Endothelial cell of umbilical vein (primary cell): ENCODE data around the gene TMTC1. TPM values are rescaled to one million over a fixed set of nuclear protein-coding genes. Genes with fewer than 3 reads are reported as not detected.
A peak's percentile ranks its signal among the peaks of the same experiment; 100 is the strongest.
"Not testable (repeated sequence)": the region's sequence is repeated elsewhere in the genome, so short reads cannot be mapped to it uniquely, and the experiment has no call there.

Experiments used
- BruUV-seq: library from RNA; stranded (reverse); fragments of 400-500 nt; replicated peaks from 2 replicates; lab custom pipeline; 2021; lab: Mats Ljungman, UMichigan
- CTCF ChIA-PET: fragments of 300-600, 350-600 bp; sonication (Branson Sonifier 250); formaldehyde crosslinking; loops from one replicate; lab custom pipeline; 2021; ENCODE audit warnings: antibody characterized with exemption, inconsistent platforms; lab: Charles Lee
- POLR2A ChIA-PET: fragments of 300-600, 350-600 bp; sonication (Branson Sonifier 250); formaldehyde crosslinking; loops from one replicate; lab custom pipeline; 2021; ENCODE audit warnings: antibody characterized with exemption, inconsistent platforms; lab: Charles Lee
- DNase-seq: peaks from one replicate; pipeline ENCODE4 v3.0.0-alpha.2; 2011; ENCODE audit warnings: low read depth, low spot score
- FAIRE-seq: peaks from 2 replicates; lab custom pipeline; 2011; peaks lifted over from hg19 to GRCh38; lab: Jason Lieb, UNC
- H2AFZ ChIP-seq: 2 replicates; pipeline ENCODE4 v1.6.0; 2012; ENCODE audit warnings: low read depth, low read length, control low read depth, inconsistent platforms
- H3K27ac ChIP-seq: 2 replicates; pipeline ENCODE4 v1.5.1; 2011; ENCODE audit warnings: low read depth, mild to moderate bottlenecking, control low read depth, low read length, moderate library complexity; ENCODE audit not compliant: insufficient read depth
- H3K27me3 ChIP-seq, 2 experiments: 2 replicates each; pipeline versions ENCODE4 v1.6.0 to v1.6.1; 2011; ENCODE audit warnings: low read length in 2 of 2, mixed read lengths in 1 of 2; ENCODE audit not compliant: control insufficient read depth in 2 of 2, insufficient read depth in 2 of 2
- H3K36me3 ChIP-seq, 2 experiments: 2 replicates in 1 of 2; 3 replicates in 1 of 2; pipeline ENCODE4 v1.5.1; 2011; ENCODE audit warnings: low read length in 2 of 2, mild to moderate bottlenecking in 1 of 2, moderate library complexity in 1 of 2; ENCODE audit not compliant: control insufficient read depth in 2 of 2, insufficient read depth in 2 of 2; ENCODE audit errors: extremely low read depth in 1 of 2
- H3K4me1 ChIP-seq: 3 replicates; pipeline ENCODE4 v1.5.1; 2011; ENCODE audit warnings: mild to moderate bottlenecking, low read length; ENCODE audit not compliant: control insufficient read depth, insufficient read depth; ENCODE audit errors: extremely low read depth
- H3K4me2 ChIP-seq: 2 replicates; pipeline ENCODE4 v1.6.1; 2011; ENCODE audit warnings: low read length, control low read depth, mixed read lengths; ENCODE audit not compliant: insufficient read depth
- H3K4me3 ChIP-seq, 3 experiments: fragments of 200-600 bp in 1 of 3; sonication (generic), shearing (Covaris generic) in 1 of 3; replicated peaks in 1 of 3; 2 replicates each; pipeline ENCODE4 v1.5.1; 2011 to 2016; ENCODE audit warnings: control low read depth in 3 of 3, low read length in 3 of 3, mild to moderate bottlenecking in 2 of 3, inconsistent platforms in 1 of 3, low read depth in 1 of 3, moderate library complexity in 1 of 3; ENCODE audit not compliant: insufficient read depth in 1 of 3
- H3K79me2 ChIP-seq: 2 replicates; pipeline ENCODE4 v1.6.0; 2012; ENCODE audit warnings: low read length, inconsistent platforms; ENCODE audit not compliant: control insufficient read depth, insufficient read depth
- H3K9ac ChIP-seq: replicated peaks from 2 replicates; pipeline ENCODE3; 2011; ENCODE audit warnings: low read length, control low read depth; ENCODE audit not compliant: insufficient read depth; ENCODE audit errors: extremely low read depth
- H3K9me1 ChIP-seq: replicated peaks from 3 replicates; pipeline ENCODE4 v1.6.0; 2011; ENCODE audit warnings: mild to moderate bottlenecking, low read length; ENCODE audit not compliant: control insufficient read depth, insufficient read depth; ENCODE audit errors: extremely low read depth
- H3K9me3 ChIP-seq: replicated peaks from 2 replicates; pipeline ENCODE4 v1.5.1; 2012; ENCODE audit warnings: low read length, inconsistent platforms; ENCODE audit not compliant: control insufficient read depth, insufficient read depth
- H4K20me1 ChIP-seq: replicated peaks from 2 replicates; pipeline ENCODE3; 2011; ENCODE audit warnings: mild to moderate bottlenecking, low read length; ENCODE audit not compliant: control insufficient read depth, insufficient read depth; ENCODE audit errors: extremely low read depth
- EZH2 ChIP-seq: IDR thresholded peaks from 2 replicates; pipeline ENCODE4 v1.6.1; 2012; ENCODE audit warnings: borderline replicate concordance, low read depth, mild to moderate bottlenecking, moderate library complexity, low read length, inconsistent platforms; ENCODE audit not compliant: severe bottlenecking
- FOS ChIP-seq: IDR thresholded peaks from 2 replicates; pipeline ENCODE4 v1.6.1; 2011; ENCODE audit warnings: mild to moderate bottlenecking, low read length, moderate library complexity, borderline replicate concordance; ENCODE audit not compliant: insufficient read depth
- GATA2 ChIP-seq: IDR thresholded peaks from 2 replicates; pipeline ENCODE4 v1.7.0; 2011; ENCODE audit warnings: low read depth, mild to moderate bottlenecking, moderate library complexity, mixed read lengths, low read length; ENCODE audit not compliant: insufficient read length, insufficient read depth
- JUN ChIP-seq: IDR thresholded peaks from 2 replicates; pipeline ENCODE4 v1.6.1; 2011; ENCODE audit warnings: borderline replicate concordance, low read depth; ENCODE audit not compliant: insufficient read length, insufficient read depth
- MAX ChIP-seq: IDR thresholded peaks from 2 replicates; pipeline ENCODE4 v1.6.1; 2011; ENCODE audit not compliant: insufficient read depth, insufficient read length
- POLR2A ChIP-seq: IDR thresholded peaks from 2 replicates; pipeline ENCODE4 v1.6.1; 2012; ENCODE audit warnings: low read depth, mild to moderate bottlenecking, control low read depth, low read length
- POLR2AphosphoS5 ChIP-seq: IDR thresholded peaks from 2 replicates; pipeline ENCODE4 v1.6.1; 2012; ENCODE audit warnings: low read depth, mild to moderate bottlenecking, control low read depth, low read length, moderate library complexity; ENCODE audit not compliant: insufficient read depth
- dilution Hi-C: fragments of 300-500 bp; cut with MboI; formaldehyde crosslinking; loops from one replicate; pipeline ENCODE4 v1.15.0; 2019; ENCODE audit warnings: low sequenced_read_pairs; ENCODE audit not compliant: extremely low pct_ligation_motif_present
- intact Hi-C: fragments of 100-400 bp; cut with micrococcal nuclease; formaldehyde crosslinking; loops from one replicate; pipeline ENCODE4 v1.10.0; 2022
- polyA plus RNA-seq, 4 experiments: library from polyadenylated mRNA; depleted of rRNA in 3 of 4; stranded (reverse) in 3 of 4; unstranded in 1 of 4; fragments of >200 nt; gene quantifications; 2 replicates each; pipeline versions ENCODE4 v1.2.1 to v1.2.3, GENCODE V29; 2011 to 2012; ENCODE audit warnings: missing spikeins in 1 of 4
- total RNA-seq: library from RNA; stranded (reverse); gene quantifications from 2 replicates; pipeline ENCODE4 v1.2.3, GENCODE V29; 2021
- TF ChIP-seq, protein P1 (sequence below), 2 donors: IDR thresholded peaks; 1 replicate in 1 of 2; 2 replicates in 1 of 2; pipeline ENCODE4 v1.5.1; 2011; ENCODE audit warnings: low read length in 2 of 2, mild to moderate bottlenecking in 2 of 2, moderate library complexity in 2 of 2, control low read depth in 1 of 2, inconsistent platforms in 1 of 2, low read depth in 1 of 2; ENCODE audit not compliant: insufficient read depth in 1 of 2; ENCODE audit errors: extremely low read depth in 1 of 2

Gene TMTC1
- total and polyA plus RNA-seq, 2 donors (not counting 3 experiments of a cell fraction or from before 2014, with no cell fraction given) = 5.4 to 5.9 TPM

- Histone ChIP-seq H3K9ac (no peak overlapping the region), H3K36me3 (no peaks in the 10 kb centered on the region), H2AFZ (no peak overlapping the region), H4K20me1 (no peaks in the 10 kb centered on the region), H3K27ac (no peak overlapping the region), H3K79me2 (no peaks in the 10 kb centered on the region), H3K4me2 (no peak overlapping the region), H3K27me3 (peaks cover 0 to 1% of the 10 kb centered on the region in 2 experiments), H3K4me1 (no peaks in the 10 kb centered on the region), H3K4me3 (no peak overlapping the region), H3K9me1 (no peaks in the 10 kb centered on the region), H3K9me3 (no peaks in the 10 kb centered on the region)
- CTCF ChIA-PET = no interaction called here
- DNase-seq (peak; percentile 58), FAIRE-seq (no peak)
- POLR2A ChIA-PET = no interaction called here
- dilution Hi-C loops = no loop called here
- TF ChIP-seq, protein P1, sequence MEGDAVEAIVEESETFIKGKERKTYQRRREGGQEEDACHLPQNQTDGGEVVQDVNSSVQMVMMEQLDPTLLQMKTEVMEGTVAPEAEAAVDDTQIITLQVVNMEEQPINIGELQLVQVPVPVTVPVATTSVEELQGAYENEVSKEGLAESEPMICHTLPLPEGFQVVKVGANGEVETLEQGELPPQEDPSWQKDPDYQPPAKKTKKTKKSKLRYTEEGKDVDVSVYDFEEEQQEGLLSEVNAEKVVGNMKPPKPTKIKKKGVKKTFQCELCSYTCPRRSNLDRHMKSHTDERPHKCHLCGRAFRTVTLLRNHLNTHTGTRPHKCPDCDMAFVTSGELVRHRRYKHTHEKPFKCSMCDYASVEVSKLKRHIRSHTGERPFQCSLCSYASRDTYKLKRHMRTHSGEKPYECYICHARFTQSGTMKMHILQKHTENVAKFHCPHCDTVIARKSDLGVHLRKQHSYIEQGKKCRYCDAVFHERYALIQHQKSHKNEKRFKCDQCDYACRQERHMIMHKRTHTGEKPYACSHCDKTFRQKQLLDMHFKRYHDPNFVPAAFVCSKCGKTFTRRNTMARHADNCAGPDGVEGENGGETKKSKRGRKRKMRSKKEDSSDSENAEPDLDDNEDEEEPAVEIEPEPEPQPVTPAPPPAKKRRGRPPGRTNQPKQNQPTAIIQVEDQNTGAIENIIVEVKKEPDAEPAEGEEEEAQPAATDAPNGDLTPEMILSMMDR (IDR thresholded peaks at IDR 0.05; ENCODE audit: extremely low read depth in 1 of 2, insufficient read depth in 1 of 2, low read depth in 1 of 2, low read length in 2 of 2) = no peak
- TF ChIP-seq EZH2 (no peak), GATA2 (no peak), POLR2A (no peak), MAX (no peak), JUN (no peak), FOS (no peak), POLR2AphosphoS5 (no peak)
- BruUV-seq = no TSS peak
- intact Hi-C loops = no loop called here
These were observed 33.4 kb upstream of the TMTC1 start for GRCh38 chr12:29816874-29817725.

DNA sequence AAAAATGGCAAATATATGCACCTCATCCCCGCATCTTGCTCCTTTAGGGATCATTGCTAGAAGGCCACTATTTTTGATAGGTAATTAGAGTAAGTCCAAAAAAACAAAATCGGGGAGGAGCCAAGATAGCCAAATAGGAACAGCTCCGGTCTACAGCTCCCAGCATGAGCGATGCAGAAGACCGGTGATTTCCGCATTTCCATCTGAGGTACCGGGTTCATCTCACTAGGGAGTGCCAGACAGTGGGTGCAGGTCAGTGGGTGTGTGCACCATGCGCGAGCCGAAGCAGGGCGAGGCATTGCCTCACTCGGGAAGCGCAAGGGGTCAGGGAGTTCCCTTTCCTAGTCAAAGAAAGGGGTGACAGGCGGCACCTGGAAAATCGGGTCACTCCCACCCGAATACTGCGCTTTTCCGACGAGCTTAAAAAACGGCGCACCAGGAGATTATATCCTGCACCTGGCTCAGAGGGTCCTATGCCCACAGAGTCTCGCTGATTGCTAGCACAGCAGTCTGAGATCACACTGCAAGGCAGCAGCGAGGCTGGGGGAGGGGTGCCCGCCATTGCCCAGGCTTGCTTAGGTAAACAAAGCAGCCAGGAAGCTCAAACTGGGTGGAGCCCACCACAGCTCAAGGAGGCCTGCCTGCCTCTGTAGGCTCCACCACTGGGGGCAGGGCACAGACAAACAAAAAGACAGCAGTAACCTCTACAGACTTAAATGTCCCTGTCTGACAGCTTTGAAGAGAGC is 26.0 kb upstream of the TMTC1 start:
- H3K9ac ChIP-seq, dilution Hi-C loops, H3K4me3 ChIP-seq, H3K9me1 ChIP-seq, H3K79me2 ChIP-seq, H3K27ac ChIP-seq, H4K20me1 ChIP-seq, BruUV-seq, CTCF ChIA-PET, H3K4me1 ChIP-seq, H2AFZ ChIP-seq, intact Hi-C loops, H3K9me3 ChIP-seq, FAIRE-seq, H3K36me3 ChIP-seq, DNase-seq, H3K27me3 ChIP-seq, H3K4me2 ChIP-seq, POLR2A ChIA-PET: not testable (repeated sequence)
